Retinal pigment epithelial cell (primary cell): ENCODE results near the gene CEACAM21.

Experiments used
- DNase-seq: peaks from one replicate; pipeline ENCODE4 v3.0.0-alpha.2; 2010; ENCODE audit warnings: low read depth
- H3K4me3 ChIP-seq: 2 replicates; pipeline ENCODE4 v1.5.1; 2011; ENCODE audit warnings: mild to moderate bottlenecking, low read length, control low read depth, moderate library complexity
- CTCF ChIP-seq: conservative IDR thresholded peaks from 2 replicates; pipeline ENCODE4 v1.5.1; 2011; ENCODE audit warnings: low read depth, low read length, control low read depth, inconsistent platforms

CEACAM21 gene

GRCh38 chr19:41554907-41555306 is 21.1 kb upstream of the CEACAM21 start:
- no peak for DNase-seq
- no peak overlapping the region for H3K4me3 ChIP-seq
- TF ChIP-seq CTCF = no peak

- H3K4me3 ChIP-seq = no peak overlapping the region
- no peak for TF ChIP-seq CTCF
- DNase-seq = no peak
Observed at GRCh38 chr19:41555748-41556147, 20.2 kb upstream of the CEACAM21 start.

GRCh38 chr19:41563854-41564514 is 12.0 kb upstream of the CEACAM21 start:
- DNase-seq = no peak
- no peak overlapping the region for H3K4me3 ChIP-seq
- no peak for TF ChIP-seq CTCF

GRCh38 chr19:41564515-41565378 is 11.2 kb upstream of the CEACAM21 start:
- TF ChIP-seq CTCF = no peak
- DNase-seq = no peak
- no peak overlapping the region for H3K4me3 ChIP-seq

GRCh38 chr19:41565379-41565720 is 10.6 kb upstream of the CEACAM21 start:
- TF ChIP-seq CTCF = no peak
- H3K4me3 ChIP-seq = no peak overlapping the region
- DNase-seq = no peak

- no peak overlapping the region for H3K4me3 ChIP-seq
- TF ChIP-seq CTCF = no peak
- DNase-seq = no peak
Observed at GRCh38 chr19:41566001-41566400, 10.0 kb upstream of the CEACAM21 start.
